ENCODE results near the gene S100A10. TPM values are rescaled to one million over a fixed set of nuclear protein-coding genes. Genes with fewer than 3 reads are reported as not detected.
A peak's percentile ranks its signal among the peaks of the same experiment; 100 is the strongest.

Gene S100A10
- total and polyA plus RNA-seq, 2 experiments from 2014 or later, result 35.9 to 634 TPM

- Histone ChIP-seq H3K36me3 (ENCODE audit: insufficient read depth) (no peaks in the 10 kb centered on the region; the same call in 1 of the 2 replicates), H4K20me1 (replicated peaks; ENCODE audit: insufficient read depth) (0 out of 2 replicates have a peak, but pooled peaks cover 4% of the 10 kb centered on the region), H3K4me1 (ENCODE audit: insufficient read depth) (peaks cover 41% of the 10 kb centered on the region), H3K4me2 (peak overlapping the region; percentile 95; the same call in 1 of the 2 replicates), H2AFZ (no peak overlapping the region), H3K27me3 (ENCODE audit: insufficient read depth) (peaks cover 16% of the 10 kb centered on the region), H3K27ac (ENCODE audit: low read depth) (no peak overlapping the region), H3F3A (replicated peaks; ENCODE audit: low read depth) (peaks cover 3% of the 10 kb centered on the region; the same call in 1 of the 2 replicates), H3K79me2 (replicated peaks; ENCODE audit: insufficient read depth) (peaks cover 51% of the 10 kb centered on the region), H3K9me2 (ENCODE audit: insufficient read depth) (no peaks in the 10 kb centered on the region; the same call in 1 of the 2 replicates), H3K4me3 (no peak overlapping the region)
- H3K27me3 Mint-ChIP-seq (ENCODE audit: insufficient read depth, low read depth, poor library complexity), result peaks cover 24% of the 10 kb centered on the region
- no peaks in the 10 kb centered on the region for H3K36me3 Mint-ChIP-seq (ENCODE audit: low read depth)
- no peak overlapping the region for H3K27ac Mint-ChIP-seq
- H3K4me1 Mint-ChIP-seq, result peaks cover 40% of the 10 kb centered on the region
- ATAC-seq (no peak), DNase-seq (ENCODE audit: low spot score) (no peak)
- TF ChIP-seq ZNF114 (CRISPR knock-in tag; IDR thresholded peaks at IDR 0.05), result no peak
- TF ChIP-seq, protein P1, sequence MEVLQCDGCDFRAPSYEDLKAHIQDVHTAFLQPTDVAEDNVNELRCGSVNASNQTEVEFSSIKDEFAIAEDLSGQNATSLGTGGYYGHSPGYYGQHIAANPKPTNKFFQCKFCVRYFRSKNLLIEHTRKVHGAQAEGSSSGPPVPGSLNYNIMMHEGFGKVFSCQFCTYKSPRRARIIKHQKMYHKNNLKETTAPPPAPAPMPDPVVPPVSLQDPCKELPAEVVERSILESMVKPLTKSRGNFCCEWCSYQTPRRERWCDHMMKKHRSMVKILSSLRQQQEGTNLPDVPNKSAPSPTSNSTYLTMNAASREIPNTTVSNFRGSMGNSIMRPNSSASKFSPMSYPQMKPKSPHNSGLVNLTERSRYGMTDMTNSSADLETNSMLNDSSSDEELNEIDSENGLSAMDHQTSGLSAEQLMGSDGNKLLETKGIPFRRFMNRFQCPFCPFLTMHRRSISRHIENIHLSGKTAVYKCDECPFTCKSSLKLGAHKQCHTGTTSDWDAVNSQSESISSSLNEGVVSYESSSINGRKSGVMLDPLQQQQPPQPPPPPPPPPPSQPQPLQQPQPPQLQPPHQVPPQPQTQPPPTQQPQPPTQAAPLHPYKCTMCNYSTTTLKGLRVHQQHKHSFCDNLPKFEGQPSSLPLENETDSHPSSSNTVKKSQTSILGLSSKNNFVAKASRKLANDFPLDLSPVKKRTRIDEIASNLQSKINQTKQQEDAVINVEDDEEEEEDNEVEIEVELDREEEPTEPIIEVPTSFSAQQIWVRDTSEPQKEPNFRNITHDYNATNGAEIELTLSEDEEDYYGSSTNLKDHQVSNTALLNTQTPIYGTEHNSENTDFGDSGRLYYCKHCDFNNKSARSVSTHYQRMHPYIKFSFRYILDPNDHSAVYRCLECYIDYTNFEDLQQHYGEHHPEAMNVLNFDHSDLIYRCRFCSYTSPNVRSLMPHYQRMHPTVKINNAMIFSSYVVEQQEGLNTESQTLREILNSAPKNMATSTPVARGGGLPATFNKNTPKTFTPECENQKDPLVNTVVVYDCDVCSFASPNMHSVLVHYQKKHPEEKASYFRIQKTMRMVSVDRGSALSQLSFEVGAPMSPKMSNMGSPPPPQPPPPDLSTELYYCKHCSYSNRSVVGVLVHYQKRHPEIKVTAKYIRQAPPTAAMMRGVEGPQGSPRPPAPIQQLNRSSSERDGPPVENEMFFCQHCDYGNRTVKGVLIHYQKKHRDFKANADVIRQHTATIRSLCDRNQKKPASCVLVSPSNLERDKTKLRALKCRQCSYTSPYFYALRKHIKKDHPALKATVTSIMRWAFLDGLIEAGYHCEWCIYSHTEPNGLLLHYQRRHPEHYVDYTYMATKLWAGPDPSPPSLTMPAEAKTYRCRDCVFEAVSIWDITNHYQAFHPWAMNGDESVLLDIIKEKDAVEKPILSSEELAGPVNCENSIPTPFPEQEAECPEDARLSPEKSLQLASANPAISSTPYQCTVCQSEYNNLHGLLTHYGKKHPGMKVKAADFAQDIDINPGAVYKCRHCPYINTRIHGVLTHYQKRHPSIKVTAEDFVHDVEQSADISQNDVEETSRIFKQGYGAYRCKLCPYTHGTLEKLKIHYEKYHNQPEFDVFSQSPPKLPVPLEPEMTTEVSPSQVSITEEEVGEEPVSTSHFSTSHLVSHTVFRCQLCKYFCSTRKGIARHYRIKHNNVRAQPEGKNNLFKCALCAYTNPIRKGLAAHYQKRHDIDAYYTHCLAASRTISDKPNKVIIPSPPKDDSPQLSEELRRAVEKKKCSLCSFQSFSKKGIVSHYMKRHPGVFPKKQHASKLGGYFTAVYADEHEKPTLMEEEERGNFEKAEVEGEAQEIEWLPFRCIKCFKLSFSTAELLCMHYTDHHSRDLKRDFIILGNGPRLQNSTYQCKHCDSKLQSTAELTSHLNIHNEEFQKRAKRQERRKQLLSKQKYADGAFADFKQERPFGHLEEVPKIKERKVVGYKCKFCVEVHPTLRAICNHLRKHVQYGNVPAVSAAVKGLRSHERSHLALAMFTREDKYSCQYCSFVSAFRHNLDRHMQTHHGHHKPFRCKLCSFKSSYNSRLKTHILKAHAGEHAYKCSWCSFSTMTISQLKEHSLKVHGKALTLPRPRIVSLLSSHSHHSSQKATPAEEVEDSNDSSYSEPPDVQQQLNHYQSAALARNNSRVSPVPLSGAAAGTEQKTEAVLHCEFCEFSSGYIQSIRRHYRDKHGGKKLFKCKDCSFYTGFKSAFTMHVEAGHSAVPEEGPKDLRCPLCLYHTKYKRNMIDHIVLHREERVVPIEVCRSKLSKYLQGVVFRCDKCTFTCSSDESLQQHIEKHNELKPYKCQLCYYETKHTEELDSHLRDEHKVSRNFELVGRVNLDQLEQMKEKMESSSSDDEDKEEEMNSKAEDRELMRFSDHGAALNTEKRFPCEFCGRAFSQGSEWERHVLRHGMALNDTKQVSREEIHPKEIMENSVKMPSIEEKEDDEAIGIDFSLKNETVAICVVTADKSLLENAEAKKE (CRISPR knock-in tag; IDR thresholded peaks at IDR 0.05), result no peak
- TF ChIP-seq NANOG (IDR thresholded peaks at IDR 0.05; ENCODE audit: borderline replicate concordance), result no peak
- no peak for TF ChIP-seq EZH2 (IDR thresholded peaks at IDR 0.05; ENCODE audit: low read depth, unreplicated experiment)
- TF ChIP-seq, protein P2, sequence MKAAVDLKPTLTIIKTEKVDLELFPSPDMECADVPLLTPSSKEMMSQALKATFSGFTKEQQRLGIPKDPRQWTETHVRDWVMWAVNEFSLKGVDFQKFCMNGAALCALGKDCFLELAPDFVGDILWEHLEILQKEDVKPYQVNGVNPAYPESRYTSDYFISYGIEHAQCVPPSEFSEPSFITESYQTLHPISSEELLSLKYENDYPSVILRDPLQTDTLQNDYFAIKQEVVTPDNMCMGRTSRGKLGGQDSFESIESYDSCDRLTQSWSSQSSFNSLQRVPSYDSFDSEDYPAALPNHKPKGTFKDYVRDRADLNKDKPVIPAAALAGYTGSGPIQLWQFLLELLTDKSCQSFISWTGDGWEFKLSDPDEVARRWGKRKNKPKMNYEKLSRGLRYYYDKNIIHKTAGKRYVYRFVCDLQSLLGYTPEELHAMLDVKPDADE (IDR thresholded peaks at IDR 0.05), result no peak
- no peak for TF ChIP-seq EZH2phosphoT487 (IDR thresholded peaks at IDR 0.05; ENCODE audit: unreplicated experiment)
- TF ChIP-seq POLR2AphosphoS5 (IDR thresholded peaks at IDR 0.05; ENCODE audit: low read depth), result no peak
- TF ChIP-seq CREB1 (CRISPR knock-in tag; IDR thresholded peaks at IDR 0.05; ENCODE audit: low read depth), result no peak
- no peak for TF ChIP-seq JUNB (IDR thresholded peaks at IDR 0.05; ENCODE audit: unreplicated experiment)
- H3K4me3 Mint-ChIP-seq, result no peak overlapping the region
- H3K9me3 Mint-ChIP-seq, result no peaks in the 10 kb centered on the region
Measured at GRCh38 chr1:151990856-151991198, 2.8 kb downstream of the S100A10 start.
